GM21381 (cell line): Measurements from ENCODE around the gene MACROD2.

Experiments
- ATAC-seq: cut with Tn5 transposase; IDR thresholded peaks from one replicate; pipeline ENCODE4 v1.9.1; 2021; ENCODE audit warnings: mild to moderate bottlenecking, moderate library complexity; ENCODE audit not compliant: unreplicated experiment

Gene MACROD2

DNA sequence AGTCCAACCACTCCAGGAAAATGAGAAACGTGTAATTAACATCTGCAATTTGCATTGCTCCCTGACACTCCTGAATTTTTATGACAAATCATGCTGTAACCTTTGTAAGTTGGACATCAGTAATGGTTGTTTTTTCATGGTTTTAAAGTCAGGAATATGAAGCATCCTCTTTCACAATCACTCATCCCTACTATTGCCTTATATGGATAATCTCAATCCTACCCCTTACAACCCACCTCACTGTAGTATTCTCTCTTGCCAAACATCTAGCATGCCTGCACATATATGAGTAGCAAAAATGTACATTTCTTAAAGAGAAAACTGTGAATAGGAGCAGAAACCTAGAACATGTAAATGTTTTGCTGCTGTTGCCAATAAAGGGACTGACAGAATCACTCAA is 1848.5 kb downstream of the MACROD2 start:
- ATAC-seq: no peak

DNA sequence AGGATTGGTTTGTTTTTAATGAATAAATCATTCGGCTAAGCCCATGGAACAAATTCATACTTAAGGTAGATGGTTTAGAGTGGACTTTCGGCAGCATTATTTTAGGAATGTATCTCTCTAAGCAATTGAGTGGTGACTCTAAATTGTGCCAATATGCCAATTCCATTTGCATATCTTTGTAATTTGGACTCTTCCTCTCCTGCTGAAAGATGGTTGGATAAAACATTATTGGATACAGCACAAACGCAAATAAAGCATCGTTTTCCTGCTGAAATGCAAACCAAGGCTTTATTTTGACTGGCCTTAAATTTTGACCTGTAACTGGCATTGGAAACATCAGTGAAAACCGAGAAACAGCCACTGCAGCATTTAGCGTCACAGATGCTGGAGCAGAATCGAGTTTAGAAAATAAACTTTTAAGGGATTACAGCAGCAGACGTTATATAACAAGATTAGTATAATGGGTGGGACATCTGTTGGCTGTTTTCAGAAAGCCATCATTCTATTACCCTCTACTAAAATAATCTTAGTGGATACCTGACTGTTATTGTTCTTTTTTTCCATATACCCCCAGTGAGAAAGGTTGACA is 1852.0 kb downstream of the MACROD2 start:
- ATAC-seq: no peak

DNA sequence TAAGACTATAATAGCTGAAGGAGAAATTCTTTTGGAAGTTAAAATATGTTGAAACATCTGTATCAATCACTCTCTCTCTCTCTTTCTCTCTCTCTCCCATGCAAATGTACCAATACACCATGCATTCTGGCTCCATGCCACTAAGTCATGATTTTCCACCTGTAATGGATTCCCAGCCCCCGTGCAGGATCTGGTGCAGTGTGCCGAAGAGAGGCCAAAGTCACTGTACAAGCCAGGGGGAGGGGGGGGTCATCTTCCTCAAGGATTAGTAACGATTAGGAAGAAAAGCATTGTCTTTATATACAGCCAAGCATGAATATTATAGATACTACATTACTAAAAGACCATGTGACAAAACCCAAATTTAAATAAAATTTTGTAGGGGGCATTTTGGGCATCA is 1852.8 kb downstream of the MACROD2 start:
- ATAC-seq: no peak

DNA sequence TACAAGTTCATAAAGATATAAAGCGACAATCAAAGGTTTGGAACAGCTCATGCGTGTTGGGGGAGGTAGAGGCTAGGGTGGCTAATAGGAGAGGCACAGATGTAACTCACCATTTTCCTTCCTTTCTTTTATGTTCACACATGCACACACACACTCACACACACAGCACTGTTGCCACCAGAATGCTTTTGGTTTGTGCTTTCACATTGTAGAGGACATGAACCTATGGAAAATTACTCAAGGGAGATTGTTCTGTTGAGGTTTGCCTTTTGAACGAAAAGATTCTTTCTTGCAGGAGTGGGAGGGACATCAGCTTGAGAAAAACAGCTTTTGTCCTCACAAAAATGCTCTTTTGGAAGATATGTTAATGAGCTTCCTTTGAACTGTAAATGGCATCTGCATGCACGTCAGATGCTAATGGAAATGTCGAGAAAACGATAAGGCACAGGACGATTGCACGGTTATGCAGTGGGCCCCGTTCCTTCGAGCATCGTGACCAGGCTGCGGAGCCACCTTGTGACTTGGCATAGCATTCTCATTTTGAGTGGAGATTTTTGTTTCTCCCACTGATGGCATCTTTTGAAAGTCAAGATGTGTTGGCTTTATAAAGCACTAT is 1853.8 kb downstream of the MACROD2 start:
- no peak for ATAC-seq

DNA sequence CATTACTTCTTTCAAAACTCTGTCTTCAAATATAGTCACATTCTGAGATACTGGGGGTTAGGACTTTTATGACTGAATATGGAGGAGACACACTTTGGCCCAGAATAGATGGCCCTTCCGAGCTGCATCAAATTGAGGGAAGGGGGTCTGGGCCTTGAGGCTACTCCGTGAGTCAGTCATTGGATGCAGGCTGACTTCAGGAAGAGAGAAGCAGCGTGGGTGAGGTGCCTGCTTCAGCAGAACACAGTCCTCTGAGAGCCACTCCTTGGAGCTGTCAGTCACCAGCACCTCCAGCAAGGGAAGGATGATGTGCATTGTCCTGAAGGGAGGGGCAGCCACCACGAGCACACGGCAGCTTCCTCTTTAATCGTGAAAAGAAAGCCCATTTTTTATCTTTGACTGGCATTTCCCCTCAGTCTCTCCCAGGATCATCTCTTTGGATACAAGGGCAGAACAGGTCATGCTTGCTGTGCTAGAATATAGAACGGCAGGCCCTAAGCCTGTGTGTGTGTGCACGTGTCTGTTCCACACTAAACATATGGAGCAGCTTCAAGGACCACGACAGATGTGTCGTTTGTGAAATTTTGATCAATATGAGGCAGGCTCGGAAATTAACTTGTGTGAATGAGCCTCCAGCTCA is 1856.4 kb downstream of the MACROD2 start:
- ATAC-seq: no peak

DNA sequence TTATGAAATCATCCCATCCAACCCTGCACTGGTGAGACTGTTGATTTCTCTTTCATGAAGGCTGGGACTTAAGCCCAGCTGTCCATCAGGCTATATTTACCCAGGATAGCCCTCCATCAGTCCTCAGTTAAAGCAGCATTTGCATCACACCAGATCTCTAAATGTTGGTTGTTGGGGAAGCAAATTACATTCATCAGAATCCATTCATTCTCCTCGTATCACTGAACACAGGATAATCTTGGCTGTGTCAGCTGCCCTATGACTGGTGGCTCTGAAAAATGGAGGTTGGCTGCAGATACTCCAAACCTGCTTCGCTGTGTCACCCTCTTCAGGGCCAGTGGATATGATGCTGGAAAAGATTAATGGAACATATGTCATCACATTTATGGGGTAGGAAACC is 1859.6 kb downstream of the MACROD2 start:
- ATAC-seq: no peak

DNA sequence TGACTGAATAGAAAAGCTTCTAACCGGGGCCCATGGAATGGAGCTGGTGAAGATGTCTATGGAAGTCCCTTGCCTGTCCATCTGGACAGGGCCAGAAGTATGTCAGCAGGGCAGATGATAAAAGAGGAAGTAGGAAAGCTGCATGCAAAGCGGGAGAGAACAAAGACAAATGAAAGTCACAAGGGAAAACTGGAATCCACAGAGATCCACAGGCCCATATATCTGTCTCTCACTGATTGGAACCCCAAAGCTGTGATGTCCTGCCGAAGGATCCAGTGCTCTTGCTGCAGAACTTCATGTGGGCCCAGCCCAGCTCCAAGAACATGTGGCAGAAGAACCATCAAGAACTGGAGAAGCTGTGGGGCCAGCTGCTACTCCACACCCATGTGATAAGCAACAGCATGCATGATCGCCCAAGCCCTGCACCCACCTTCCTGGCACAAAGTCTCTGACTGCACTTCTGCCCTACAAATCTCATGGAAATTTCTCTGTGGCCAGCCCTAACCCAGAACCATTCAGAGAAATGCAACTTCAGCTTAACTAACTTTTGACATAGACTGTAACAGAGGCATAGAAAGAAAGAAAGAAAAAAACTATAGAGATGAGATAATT is 1862.0 kb downstream of the MACROD2 start:
- peak; percentile 45 for ATAC-seq

DNA sequence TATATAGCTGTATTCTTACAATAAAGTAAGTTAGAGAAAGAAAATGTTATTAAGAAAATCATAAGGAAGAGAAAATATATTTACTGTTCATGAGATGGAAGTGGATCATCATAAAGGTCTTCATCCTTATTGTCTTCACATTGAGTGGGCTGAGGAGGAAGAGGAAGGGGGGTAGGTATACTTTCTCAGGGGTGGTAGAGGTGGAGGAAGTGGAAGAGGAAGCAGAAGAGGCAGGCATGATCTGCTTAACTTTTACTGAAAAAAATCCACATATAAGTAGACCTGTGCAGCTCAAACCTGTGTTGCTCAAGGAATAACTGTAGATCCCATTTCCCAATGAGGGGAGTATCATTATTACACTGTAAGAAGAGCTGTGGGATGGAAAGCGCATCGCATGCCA is 1863.7 kb downstream of the MACROD2 start:
- ATAC-seq: no peak

DNA sequence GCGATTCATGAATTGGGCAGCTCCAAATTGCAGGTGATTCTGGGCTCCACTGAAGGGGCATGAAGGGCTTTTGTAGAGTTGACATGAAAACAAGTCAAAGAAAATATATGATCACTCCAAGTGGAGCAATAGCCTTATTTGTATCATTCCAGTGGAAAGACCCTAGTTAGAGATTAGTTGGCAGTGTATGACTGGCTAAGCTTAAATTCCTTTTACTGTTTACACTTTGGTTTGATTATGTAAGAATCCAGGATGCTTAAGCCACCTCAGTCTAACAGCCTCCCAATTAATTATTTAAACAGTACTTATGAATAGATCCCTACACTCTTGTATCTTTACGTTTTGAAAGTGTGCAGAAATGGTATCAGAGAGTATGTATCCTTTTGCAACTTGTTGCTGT is 1865.5 kb downstream of the MACROD2 start:
- no peak for ATAC-seq

DNA sequence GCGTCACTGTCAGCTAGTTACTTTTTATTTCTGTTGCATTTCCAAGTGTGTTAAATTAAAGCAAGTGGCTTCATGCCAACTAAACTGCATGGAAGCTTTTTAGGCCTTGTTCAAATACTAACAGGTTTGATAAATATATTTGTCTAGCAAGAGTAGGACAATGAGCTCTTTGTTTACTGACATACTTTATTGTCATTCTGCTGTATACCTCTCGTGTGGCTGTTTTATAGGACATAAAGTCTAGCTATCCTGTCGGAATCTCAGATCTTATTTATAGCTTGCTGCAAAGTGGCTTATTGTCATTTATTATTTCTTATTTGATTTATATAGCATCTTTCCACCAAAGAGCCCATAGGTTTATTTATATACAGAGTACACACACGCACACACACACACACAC is 1866.9 kb downstream of the MACROD2 start:
- no peak for ATAC-seq

DNA sequence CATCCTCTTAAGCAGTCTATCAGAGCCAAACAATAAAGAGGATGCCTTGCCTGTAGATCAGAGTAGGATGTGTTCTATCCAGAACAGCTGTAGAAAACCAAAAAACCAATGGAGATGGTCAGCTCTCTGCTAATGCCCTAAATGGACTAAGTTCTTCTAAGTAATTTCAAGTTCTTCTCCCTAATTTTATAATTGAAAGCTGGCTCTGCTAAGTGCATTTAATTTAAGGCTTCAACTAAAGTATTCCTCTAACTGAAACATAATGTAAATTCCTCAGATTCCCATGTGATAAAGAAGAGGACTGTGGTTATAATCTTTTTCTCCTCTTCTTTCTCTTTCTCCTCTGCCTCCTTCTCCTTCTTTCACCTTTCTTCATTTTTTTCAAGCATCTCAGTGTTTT is 1868.4 kb downstream of the MACROD2 start:
- ATAC-seq: no peak

DNA sequence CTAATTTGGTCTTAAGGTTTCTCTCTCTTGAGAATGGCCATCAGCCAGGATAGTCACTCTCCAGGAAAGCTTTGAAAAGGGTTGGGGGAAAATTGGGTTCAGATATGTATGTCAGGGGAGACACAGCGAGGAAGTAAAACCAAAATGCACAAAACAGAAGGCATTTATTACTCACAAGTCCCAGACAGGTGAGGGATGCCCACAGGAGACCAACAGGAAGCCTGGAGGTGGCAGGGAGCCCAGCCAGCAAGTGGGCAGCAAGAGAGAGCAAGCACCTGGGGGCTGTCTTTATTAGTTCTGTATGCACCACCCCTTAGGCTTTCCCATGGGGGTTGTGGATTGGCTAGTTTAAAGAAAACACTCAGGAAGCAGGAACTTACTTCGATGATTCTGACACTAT is 1870.2 kb downstream of the MACROD2 start:
- ATAC-seq: no peak

DNA sequence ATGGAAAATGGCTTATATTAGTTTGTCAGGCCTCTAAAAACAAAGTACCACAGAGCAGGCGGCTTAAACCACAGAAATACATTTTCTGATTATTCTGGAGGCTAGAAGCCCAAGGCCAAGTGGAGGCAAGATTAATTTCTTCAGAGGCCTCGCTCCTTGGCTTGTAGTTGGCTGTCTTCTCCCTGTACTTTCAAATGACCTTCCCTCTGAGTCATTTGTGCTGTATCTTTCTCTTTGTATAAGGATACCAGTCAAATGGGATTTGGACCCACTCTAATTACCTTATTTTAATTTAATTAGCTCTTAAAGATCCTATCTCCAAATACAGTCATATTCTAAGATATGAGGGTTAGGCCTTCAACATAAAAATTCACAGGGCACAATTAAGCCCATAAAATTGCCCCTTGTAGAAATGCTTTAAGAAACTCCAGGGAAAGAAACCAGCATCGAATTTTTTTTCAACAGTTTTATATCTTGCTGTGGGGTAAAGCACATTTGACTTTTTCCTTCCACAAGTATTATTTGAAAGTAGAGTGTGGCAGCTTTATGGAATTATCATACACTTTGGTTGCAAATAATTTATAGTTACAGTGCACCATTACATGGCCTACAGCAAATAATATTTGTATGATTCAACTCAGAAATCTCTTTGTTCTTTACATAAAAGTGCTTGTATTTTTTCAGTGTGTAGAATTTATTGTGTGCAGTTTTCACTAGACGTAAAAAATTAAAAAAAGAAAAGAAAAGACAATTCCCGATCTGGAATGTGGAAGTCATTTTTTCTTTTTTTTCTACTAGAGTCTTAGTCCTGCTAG is 1871.8 kb downstream of the MACROD2 start:
- ATAC-seq: no peak

DNA sequence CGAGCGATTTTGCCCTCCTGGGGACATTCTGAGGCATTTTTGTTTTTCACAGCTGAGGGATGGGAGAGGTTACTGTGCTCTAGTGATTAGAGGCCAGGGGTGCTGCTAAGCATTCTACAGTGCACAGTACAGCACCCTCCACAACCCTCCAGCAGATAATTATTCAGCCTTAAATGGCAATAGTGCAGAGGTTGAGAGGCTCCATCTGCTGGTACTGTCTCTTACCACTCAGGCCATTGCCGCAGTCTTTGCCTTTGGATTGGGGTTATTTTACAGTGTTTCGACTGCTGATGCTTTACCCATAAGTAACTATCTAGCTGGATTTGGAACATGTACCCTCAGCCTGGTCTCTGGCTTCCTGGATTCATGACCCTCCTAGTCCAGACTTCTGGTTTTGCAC is 1872.6 kb downstream of the MACROD2 start:
- ATAC-seq: no peak

DNA sequence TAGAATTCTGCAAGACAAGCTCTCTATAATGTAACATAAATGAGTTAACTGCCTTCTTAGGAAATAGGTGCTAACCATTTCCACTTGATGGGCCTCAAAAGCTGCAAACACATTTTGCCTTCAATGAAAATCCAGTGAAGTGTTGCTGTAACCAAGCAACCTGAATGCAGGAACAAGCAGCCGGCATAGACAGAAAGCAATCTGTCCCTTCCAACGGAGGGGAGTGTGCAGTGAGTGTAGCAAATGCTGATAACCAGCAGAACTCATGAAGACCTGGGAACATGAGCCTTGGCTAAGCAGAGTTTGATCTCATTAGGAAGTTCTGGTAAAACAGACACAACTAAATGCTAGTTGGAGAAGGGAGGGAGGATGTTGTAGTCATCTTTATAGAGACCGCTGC is 1880.1 kb downstream of the MACROD2 start:
- ATAC-seq: no peak

DNA sequence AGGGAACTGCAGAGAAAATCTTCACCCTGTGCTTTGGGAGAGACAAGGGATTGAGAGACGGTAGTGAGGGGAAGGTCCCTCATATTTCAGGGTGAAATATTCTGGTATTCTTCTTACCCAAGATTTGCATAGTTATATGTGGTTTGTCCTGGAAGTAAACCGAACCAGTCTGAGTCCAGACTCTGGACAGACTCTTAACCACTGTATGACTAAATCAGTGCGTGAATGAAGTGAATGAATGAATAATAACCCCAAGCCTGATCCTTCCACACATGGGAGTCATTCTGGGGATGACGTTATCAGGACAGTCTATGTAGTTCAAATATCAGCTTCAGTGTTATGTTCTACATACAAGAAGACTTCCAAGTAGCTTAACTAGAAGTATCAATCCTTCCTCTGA is 1887.2 kb downstream of the MACROD2 start:
- ATAC-seq: peak; percentile 74

DNA sequence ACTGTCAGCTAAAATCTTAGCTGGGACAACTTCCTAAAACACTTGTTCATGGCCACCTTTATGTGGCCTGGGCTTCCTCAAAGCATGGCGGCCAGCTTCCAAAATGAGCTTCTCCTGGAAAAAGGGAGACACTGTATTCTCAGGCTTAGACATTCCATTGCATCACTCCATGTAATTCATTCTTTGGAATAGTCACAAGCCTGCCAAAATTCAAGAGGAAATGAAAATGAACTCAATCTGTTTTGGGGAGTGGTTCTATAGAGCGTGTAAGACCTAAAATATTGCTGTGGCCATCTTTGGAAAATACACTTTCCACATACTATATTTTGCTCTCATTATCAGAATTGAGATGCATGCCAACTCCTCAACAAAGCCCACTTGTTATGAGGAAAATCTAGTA is 1890.9 kb downstream of the MACROD2 start:
- ATAC-seq: no peak

DNA sequence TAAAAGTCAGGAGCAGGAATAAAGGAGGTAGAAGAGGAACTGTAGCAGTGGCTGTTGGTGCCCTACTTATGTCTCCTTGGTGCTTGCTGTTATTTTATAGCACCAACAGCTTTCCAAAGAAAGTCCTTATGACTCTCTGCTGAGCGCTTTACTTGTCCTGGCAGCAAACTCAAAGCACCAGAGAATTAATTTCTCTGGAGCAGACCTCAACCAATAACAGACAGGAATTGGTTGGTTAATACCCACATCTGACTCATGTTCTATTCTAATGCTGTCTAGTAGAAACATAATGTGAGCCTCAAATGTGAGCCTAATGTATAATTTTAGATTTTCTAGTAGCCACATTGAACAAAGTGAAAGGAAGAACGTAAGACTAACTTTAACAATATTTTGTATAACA is 1892.1 kb downstream of the MACROD2 start:
- ATAC-seq: no peak

DNA sequence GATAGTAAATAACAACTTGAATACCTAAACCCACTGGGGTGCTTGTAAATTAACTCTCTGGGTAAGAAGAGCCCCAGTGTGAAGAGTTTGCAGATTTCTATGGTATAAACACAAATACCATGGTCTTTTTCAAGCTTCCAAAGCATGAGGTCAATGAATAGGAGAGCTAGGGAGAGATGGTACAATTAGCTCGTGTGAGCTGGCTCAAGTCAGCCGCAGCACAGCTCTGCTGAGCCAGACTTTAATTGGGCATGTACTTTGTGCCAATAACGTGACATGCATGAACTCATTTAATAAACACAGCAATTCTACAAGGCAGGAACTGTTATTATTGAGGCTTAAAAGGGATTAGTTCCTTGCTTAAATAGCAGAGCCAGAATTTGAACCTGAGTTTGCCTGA is 1893.7 kb downstream of the MACROD2 start:
- no peak for ATAC-seq

DNA sequence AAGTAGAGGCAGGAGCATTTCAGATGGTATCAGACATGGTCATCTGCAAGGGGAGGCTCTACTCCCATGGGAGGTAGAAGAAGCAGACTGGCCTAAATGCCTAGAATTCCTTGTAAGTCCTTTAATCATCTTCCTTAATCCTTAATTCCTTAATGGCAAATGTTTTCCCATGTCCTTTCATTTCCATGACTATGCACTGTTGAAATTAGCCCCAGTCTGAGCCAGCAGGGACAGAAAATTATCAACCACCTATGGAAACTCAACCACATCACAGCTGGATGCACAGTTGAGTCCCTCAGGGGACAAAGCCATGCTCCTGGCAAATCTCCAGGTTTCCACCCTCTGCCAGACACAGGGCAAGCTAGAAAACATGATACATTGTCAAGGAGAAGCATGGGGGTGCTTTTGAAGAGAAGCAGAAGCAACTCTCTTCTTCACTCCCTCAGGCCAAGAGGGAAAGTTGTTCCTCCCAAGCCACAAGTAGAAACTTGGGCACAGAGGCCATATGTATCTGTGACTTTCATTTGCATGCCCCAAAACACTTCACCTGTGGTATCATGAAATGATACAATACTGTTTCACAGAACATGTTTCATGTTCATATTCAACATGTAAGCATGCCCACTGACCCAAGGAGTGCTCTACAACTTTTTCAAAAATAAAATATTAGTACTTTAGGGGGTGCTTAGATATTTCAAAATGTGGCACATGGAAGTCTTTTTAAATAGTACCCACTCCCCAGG is 1894.4 kb downstream of the MACROD2 start:
- ATAC-seq: no peak
